Umbilical cord (tissue), 2 donors: ENCODE results near the gene TMEM91. TPM values are rescaled to one million over a fixed set of nuclear protein-coding genes. Genes with fewer than 3 reads are reported as not detected.
"Not testable (repeated sequence)": the region's sequence is repeated elsewhere in the genome, so short reads cannot be mapped to it uniquely, and the experiment has no call there.

ENCODE experiments used
- DNase-seq: peaks from one replicate; pipeline ENCODE4 v3.0.0-alpha.2; 2015; ENCODE audit warnings: low spot score
- total RNA-seq: library from RNA; depleted of rRNA; stranded (reverse); fragments of >200 nt; gene quantifications from one replicate; pipeline ENCODE4 v1.2.3, GENCODE V29; 2014; ENCODE audit warnings: low replicate concordance; ENCODE audit not compliant: insufficient read depth

The TMEM91 gene
- total RNA-seq = 32.0 TPM

DNA sequence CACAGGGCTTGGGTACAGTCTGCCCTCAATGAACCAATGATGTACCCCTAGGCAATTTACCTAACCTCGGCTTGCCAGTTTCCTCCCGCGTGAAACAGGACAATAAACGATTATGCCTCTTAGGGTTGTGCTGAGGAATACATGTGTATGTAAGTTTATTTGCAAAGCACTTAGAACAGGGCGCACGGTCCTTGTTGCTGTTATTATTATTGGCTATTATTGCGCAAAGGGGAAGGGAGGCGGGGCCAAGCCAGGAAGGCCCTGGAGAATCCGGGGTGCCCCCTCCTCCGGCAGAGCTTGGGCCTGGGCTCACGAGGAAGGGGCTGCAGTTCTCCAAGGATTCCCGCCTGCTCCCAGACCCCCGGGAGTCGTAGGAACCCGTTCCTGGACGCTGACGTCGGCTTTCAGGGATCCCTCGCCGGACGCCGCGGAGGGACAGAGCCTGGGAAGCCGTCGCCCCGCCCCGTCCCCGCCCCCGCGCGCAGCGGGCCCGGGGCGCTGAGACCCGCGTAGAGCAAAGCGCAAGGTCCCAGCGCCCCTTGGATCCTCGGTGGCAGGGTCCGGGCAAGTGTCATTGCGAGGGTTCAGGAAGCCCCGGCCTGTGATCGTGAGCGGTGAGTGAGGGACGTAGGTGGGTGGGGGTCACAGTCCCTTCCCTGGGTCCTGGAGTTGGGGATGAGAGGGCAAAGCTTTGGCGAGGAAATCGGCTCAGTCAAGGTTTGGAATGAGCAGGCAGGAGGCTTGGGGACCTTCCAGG lies at the start of gene TMEM91:
TMEM91 (plus strand) TSS at position 293 of the 757 bp plus-strand sequence. CDS start 1,777 bp downstream, outside the sequence.
- DNase-seq = peak; percentile 47

DNA sequence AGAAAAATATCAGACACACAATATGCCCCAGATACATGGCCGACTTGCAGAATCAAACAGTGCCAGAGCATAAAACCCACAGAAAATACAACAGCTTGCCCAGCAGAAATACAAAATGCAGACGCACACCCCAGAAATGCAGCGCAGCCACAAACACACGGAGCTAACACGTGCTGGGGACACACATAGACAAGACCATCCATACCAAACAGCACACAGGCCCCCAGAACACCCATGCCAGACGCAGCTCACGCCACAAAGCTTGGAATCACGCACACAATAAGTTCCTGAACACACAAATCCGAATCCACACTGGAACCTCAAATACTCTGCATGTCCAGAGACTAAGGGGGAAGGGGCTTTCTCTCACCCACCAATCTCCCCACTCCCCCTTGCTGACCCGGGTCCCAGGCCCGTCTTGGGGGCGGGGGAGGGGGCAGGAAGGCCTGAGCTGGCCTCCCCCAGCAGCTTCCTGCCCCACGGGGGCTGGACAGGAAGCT lies 49.2 kb upstream of the TMEM91 start:
- DNase-seq = no peak

DNA sequence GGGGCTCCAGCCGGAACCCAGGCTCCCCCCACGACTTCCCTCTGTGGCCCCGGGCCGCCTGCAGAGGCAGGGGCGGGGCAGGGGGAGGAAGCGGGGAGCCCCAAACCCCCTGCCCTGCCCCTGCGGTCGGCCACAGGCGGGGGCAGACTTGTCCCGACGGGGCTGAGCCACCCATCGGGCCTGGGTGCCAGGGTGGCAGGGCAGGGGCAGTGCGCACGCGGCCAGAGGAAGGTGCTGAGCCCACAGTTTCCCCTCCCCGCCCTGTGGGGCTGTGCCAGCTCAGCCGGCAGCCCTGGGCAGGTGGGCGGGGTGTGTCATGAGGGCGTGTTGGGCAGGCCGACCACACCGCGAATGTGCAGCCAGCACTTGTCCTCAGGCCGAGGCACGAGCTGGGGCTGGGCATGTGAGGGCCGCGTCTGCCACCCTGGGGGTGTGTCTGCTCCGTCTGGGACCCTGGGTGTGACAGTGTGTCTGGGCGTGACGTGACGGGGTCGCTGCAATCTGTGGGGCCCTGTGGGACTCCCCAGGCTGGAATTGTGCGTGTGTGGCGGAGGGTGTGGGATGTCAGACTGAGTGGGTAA lies 48.7 kb upstream of the TMEM91 start:
- peak; percentile 44 for DNase-seq

DNA sequence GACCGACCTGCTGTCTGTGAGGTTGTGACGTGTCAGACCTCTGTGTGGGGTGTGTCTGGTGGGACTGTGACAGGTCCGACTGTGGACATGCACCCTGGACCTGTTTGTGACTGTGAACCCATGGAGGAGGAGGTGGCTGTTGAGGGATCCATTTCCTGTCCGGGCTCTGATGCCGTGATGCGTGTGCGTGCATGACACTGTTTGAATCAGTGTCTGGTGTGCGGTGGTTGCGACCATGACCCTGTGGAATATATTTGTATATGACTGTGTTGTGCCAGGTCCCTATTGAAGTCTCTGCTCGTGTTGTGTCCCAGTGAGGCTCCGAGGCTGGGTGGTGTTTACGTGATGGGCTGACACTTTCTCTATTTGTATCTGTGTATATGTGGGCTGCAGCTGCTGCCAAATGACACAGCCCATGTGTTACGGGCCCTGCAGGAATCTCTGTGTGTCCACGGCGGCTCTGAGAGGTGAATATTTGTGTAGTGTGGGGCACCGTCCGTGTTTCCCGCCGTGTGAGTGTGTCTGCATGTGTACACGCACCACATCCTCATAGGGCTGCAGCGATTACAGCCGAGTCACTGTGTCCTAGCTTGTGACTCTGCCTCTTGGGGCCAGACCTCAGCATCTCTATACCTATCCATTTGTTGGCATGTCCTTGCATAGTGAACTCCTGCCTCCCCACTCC lies 48.0 kb upstream of the TMEM91 start:
- no peak for DNase-seq

DNA sequence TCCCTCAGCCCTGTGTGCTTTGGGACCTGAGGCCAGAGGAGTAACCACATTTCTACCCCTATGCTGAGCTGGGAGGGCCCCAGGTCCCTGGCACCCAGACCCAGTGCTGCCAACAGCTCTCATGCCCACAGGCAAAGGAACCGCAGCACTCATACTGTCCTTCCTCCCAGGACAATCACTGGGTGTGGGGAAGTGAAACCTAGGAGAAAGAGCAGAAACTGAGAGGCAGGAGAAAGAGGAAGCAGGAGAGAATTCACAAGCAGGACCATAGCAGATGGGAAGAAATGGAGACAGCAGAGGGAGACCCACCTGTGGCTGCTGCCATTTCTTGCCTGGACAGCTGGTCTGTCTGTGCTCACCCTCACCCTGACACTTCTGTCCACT lies 47.5 kb upstream of the TMEM91 start:
- peak; percentile 48 for DNase-seq

DNA sequence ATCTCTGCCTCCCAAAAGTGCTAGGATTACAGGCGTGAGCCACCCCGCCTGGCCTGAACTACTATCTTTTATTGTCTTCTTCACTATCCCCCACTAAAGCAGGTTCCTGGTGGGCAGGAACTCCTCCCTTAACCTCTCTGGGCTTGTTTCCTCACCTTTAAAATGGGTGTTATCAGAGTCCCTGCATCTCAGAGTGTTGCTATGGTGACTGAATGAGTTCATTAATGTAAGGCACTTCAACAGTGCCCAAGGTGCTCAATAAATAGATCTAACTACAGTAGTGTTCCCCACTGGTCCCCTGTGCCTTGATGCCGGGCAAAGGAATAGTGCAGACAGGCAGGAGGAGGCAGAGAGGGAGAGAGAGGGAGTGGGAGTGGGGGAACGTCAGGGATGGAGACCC lies 45.9 kb upstream of the TMEM91 start:
- DNase-seq = no peak

DNA sequence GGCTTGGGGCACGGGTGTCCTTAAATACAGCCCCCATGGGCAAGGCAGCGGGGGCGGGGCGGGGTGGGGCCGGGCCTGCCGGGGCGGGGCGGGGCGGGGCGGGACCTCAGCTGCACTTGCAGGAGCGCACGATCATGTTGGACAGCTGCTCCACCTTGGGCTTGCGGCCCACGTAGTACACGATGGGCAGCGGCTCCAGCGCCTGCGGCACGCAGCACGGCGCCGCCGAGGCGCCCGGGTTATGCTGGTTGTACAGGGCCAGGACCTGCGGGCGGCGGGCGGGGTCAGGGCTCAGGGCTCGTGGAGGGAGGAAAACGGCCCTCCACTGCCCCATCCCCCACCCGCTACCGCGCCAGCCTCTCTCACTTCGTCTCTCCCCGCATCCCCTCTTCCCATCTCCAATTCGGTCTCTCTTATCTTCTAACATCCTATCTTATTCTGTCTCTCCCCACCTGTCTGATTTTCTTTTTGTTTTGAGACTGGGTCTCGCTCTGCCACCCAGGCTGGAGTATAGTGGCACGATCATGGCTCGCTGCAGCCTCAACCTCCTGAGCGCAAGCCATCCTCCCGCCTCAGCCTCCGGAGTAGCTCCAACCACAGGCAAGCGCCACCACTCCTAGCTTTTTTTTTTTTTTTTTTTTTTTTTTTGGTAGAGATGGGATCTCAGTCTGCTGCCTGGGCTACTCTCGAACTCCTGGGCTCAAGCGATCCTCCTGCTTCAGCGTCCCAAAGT lies 45.2 kb upstream of the TMEM91 start:
- DNase-seq = no peak

DNA sequence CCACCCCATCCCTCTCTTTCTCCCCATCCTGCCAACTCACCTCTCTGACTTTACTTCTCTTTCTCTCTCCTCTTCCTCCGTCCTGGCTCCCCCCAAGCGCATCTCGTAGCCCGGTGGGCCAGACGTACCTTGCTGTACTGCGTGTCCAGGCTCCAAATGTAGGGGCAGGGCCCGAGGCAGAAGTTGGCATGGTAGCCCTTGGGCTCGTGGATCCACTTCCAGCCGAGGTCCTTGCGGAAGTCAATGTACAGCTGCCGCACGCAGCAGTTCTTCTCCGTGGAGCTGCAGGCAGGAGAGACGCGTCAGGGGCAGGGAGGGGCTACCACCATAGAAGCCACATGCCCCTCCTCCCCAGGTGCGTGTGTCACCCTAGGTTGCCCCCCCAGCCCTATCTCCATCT lies 44.3 kb upstream of the TMEM91 start:
- no peak for DNase-seq

DNA sequence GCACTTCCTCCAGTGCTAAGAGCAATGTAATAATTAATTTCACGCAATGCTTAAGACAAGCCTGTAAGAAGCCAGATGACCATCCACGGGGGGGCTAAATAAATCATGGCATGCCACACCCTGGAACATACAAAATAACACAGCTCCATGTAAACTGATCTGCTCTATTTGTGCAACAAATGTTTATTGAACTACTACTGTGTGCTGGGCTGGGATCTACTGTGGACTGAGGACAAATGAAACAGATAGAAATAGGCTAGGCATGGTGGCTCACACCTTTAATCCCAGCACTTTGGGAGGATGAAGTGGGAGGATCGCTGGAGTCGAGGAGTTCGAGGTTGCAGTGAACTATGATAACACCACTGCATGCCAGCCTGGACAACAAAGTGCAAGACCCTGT lies 43.9 kb upstream of the TMEM91 start:
- no peak for DNase-seq

DNA sequence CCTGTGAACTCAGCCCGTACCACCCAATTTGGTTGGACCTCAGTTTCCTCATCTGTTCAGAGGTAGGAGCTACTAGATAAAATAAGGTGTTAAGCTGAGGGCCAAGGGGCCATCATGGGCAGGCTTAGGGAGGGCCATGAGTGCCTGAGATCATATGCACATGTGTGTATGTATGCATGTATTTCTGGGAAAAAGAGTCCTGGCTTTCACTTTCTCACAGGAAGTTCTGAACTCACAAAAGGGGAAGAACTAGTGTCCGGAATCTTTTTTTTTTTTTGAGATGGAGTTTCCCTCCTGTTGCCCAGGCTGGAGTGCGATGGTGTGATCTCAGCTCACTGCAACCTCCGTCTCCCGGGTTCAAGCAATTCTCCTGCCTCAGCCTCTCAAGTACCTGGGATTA lies 41.5 kb upstream of the TMEM91 start:
- DNase-seq = no peak

DNA sequence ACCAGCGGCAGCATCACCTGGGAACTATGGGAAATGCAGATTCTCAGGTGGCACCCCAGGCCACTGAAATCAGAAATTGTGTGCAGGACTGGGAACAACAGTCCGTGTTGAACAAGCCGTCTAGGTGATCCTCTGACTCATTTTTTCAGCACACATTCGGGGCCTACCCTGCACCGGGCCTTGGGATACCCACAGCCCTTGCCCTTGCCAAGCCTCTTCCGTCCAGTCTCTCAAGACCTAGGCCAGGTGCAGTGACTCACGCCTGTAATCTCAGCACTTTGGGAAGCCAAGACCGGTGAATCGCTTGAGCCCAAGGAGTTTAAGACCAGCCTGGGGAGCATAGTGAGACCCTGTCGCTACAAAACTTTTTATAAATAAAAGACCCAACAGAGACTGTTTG lies 40.9 kb upstream of the TMEM91 start:
- no peak for DNase-seq

DNA sequence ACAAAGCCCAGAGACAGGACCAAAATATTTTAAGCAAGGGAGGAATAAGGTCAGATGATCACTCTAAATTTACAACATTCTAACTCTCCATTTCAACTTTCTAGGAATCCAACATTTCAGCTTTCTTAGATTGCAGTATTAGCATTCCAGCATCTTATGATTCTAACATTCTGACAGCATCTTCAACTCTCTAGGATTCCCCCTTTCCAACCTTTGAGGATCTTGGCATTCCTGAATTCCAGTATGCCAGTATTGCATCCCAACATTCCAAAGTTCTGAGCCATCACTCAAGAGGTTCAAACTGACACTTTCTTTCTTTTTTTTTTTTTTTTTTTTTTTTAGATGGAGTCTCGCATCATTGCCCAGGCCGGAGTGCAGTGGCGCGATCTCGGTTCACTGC lies 36.4 kb upstream of the TMEM91 start:
- no peak for DNase-seq

DNA sequence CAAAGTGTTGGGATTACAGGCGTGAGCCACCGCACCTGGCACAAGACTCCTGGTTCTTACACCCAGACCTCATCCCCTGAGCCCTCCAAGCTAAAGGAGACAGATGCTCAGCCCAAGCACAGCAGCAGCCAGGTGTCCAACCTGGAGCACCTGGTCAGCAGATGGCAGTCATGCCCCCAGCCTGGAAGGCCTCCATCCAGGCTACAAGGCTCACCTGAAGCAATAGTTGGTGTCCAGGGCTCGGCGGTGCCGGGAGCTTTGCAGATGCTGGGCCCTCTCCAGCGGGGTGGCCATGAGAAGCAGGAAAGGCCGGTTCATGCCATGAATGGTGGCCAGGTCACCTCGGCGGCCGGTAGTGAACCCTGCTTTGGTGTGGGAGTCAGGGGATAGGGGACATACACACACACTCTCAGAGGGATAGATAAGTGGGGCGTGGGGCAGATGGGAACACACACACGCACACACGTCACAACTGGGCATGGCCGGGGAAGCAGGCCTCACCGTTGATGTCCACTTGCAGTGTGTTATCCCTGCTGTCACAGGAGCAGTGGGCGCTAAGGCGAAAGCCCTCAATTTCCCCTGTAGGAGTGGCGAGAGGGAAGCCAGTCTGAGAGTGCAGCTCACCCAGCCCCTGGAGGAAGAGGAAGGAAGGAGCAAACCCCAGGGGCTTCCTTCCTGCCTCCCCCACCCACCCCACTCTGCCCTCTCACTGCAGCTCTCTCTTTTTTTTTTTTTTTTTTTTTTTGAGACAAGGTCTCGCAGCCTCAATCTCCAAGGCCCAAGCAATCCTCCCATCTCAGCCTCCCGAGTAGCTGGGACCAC lies 34.5 kb upstream of the TMEM91 start:
- no peak for DNase-seq

DNA sequence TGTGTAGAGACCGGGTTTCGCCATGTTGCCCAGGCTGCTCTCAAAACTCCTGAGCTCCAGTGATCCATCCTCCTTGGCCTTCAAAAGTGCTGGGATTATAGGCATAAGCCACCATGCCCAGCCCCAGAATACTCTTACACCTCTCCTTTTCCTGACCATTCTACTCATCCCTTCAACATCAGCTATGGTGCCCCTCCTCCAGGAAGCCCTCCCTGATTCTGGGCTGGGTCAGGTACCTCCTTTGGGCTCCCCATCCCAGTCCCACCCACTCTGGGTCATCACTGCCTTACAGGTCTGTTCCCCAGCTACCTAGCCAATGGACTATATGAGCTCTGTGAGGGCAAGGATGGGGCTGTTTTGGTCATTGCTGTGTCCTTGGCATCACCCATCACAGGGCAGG lies 32.2 kb upstream of the TMEM91 start:
- DNase-seq = no peak

DNA sequence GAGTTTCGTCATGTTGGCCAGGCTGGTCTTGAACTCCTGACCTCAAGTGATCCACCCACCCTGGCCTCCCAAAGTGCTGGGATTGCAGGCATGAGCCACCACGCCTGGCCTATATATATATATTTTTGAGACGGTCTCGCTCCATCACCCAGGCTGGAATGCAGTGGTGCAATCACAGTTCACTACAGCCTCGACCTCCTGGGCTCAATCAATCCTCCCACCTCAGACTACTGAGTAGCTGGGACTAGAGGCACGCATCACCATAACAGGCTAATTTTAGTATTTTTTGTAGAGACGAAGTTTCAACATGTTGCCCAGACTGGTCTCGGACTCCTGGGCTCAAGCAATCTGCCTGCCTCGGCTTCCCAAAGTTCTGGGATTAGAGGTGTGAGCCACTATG lies 29.4 kb upstream of the TMEM91 start:
- not testable (repeated sequence) for DNase-seq

DNA sequence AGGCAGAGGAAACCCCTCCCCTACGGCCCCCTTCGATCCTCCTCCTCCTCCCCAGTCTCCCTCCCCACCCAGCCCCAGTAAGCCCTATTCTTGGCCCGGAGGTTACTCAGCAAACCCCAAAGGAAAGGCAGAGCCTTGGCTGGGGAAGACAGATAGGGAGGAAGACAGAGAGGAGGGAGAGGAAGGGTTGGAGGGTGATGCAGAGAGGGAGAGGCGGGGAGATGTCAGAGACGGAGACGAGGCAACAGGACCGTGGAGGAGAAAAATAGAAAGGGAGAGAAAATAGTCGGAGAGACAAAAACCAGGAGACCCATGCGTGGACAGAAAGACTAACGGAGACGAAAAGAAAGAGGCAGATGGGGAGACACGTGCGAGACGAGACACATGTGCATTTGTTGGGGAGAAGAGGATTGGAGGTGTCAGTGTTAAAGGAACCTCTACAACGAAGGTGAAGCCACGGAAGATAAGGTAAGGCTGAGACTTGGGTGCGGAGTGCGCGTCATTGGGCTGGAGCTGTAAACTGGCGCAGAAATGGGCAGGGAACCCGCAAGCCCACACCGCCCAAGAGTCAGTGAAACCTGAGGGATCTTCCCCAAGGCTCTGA lies 25.5 kb upstream of the TMEM91 start:
- DNase-seq = peak; percentile 68

DNA sequence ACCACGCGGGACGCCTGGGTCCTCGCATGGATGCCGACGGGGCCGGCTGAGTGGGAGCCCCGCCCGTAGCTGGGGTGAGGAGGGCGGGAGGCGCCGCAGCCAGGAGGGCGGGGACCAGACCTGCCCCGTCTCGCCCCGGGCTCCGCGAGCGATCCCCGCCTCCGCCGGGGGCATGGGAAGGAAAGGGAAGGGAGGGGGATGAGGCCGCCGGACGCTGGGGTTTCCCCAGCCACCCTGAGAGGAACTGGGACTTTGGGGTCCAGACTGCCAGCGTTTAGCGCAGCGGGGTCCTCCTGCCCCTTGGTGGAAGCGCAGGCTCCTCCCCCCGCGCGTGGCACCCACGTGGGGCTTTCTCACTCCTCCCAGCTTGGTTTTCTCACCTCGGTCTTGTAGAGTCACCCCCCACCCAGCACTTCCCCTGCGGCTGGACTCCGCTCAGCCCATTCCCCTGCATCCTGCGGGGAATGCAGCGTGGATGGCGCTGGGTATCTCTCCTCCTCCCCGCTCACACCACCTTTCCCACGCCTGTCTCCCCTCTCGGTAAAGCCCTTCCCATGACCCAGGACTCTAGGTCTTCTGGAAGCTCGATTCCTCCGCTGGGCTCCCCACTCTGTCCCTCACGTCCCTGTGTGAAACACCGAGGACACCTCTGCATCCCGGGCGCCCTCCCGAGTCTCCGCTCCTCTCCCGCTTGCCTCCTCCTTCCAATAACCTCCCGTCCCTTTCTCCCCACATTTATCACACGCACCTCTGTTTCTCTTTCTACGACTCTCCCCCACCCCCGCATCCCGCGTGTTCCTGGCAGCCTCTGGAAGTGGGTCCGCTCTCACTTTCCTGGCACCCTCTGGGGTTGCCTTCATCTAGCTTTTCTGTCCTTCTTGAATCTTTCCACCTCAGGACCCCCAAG lies 24.7 kb upstream of the TMEM91 start:
- peak; percentile 81 for DNase-seq

DNA sequence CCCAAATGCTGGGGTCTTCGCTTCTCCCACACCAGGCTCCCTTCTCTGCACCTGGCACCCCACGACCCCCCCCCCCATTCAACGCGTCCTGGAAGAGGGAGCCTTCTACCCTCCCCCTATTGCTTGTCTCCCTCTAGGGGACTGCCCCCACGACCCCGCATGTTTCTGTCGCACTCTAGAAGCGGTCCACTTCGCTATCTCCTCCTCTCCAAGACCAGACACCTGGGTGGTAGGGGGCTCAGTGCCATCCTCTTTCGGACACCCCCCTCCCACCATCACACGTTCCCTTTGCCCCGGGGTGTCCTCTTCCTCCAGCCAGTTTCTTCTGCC lies 24.1 kb upstream of the TMEM91 start:
- no peak for DNase-seq

DNA sequence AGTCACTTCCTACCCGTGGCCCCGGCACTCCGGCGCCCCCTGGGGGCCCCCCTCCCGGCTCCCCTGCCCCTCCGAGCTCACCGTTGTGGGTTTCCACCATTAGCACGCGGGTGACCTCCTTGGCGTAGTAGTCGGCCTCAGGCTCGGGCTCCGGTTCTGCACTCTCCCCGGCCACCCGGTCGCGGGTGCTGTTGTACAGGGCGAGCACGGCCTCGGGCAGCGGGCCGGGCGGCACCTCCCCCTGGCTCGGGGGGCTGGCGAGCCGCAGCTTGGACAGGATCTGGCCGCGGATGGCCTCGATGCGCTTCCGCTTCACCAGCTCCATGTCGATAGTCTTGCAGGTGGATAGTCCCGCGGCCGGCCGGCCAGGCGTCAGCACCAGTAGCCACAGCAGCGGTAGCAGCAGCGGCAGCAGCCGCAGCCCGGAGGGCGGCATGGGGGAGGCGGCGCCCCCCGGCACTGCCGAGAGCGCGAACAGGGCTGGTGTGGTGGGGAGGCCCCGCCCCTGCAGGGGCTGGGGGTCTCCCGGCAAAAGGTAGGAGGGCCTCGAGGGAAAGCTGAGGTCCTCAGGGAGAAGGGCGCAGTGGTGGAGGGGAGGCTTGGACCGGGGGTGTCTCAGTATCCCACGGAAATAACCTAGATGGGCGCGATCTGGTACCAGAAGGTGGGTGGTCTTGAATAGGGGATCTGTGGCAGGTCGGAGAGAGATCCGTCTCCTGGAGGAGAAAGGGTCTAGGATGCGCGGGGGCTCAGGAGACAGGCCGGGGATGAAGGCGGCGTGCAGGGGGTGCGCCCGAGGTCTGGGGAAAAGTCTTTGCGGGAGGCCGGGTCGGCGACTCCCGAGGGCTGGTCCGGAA lies 23.5 kb upstream of the TMEM91 start:
- DNase-seq = peak; percentile 60
